ENCODE data around the gene FRAS1. TPM values are rescaled to one million over a fixed set of nuclear protein-coding genes. Genes with fewer than 3 reads are reported as not detected.
"Not testable (repeated sequence)": the region's sequence is repeated elsewhere in the genome, so short reads cannot be mapped to it uniquely, and the experiment has no call there.

Gene FRAS1
- total RNA-seq, 2 donors from 2014 or later = 6.4 to 11.0 TPM

GRCh38 chr4:78297116-78297800 is 240.1 kb downstream of the FRAS1 start:
- H3K27me3 ChIP-seq (replicated peaks; ENCODE audit: insufficient read depth) = no peaks in the 10 kb centered on the region
- H3K9me3 ChIP-seq = no peaks in the 10 kb centered on the region
- no peak overlapping the region for H3K4me3 ChIP-seq
- intact Hi-C loops (cut with DNase I) = no loop called here
- H3K4me1 ChIP-seq (replicated peaks) = peaks cover 6% of the 10 kb centered on the region
- no peaks in the 10 kb centered on the region for H3K36me3 ChIP-seq
- no peak for TF ChIP-seq POLR2A (IDR thresholded peaks at IDR 0.05)
- no peak for TF ChIP-seq CTCF (IDR thresholded peaks at IDR 0.05)
- TF ChIP-seq POLR2AphosphoS5 (IDR thresholded peaks at IDR 0.05) = no peak
- DNase-seq (ENCODE audit: low spot score) = no peak
- 46% methylated on average over 3 of the region's 3 CpGs for WGBS
- no peak overlapping the region for H3K27ac ChIP-seq

GRCh38 chr4:78298618-78299017 is 241.5 kb downstream of the FRAS1 start:
- intact Hi-C loops (cut with DNase I) = no loop called here
- H3K27ac ChIP-seq = no peak overlapping the region
- H3K27me3 ChIP-seq (replicated peaks; ENCODE audit: insufficient read depth) = no peaks in the 10 kb centered on the region
- H3K36me3 ChIP-seq = no peaks in the 10 kb centered on the region
- H3K4me3 ChIP-seq = no peak overlapping the region
- H3K4me1 ChIP-seq (replicated peaks) = peaks cover 5% of the 10 kb centered on the region
- TF ChIP-seq POLR2AphosphoS5 (IDR thresholded peaks at IDR 0.05) = no peak
- no peak for TF ChIP-seq CTCF (IDR thresholded peaks at IDR 0.05)
- no peak for TF ChIP-seq POLR2A (IDR thresholded peaks at IDR 0.05)
- H3K9me3 ChIP-seq = no peaks in the 10 kb centered on the region
- DNase-seq (ENCODE audit: low spot score) = no peak

GRCh38 chr4:78299565-78299972 is 242.4 kb downstream of the FRAS1 start:
- TF ChIP-seq POLR2AphosphoS5 (IDR thresholded peaks at IDR 0.05) (no peak), POLR2A (IDR thresholded peaks at IDR 0.05) (no peak), CTCF (IDR thresholded peaks at IDR 0.05) (no peak)
- no peaks in the 10 kb centered on the region for H3K9me3 ChIP-seq
- H3K4me1 ChIP-seq (replicated peaks) = no peaks in the 10 kb centered on the region
- no peak overlapping the region for H3K4me3 ChIP-seq
- no peaks in the 10 kb centered on the region for H3K27me3 ChIP-seq (replicated peaks; ENCODE audit: insufficient read depth)
- no peak overlapping the region for H3K27ac ChIP-seq
- DNase-seq (ENCODE audit: low spot score) = no peak
- 66% methylated on average over 2 of the region's 2 CpGs for WGBS
- intact Hi-C loops (cut with DNase I) = no loop called here
- H3K36me3 ChIP-seq = no peaks in the 10 kb centered on the region

- H3K4me3 ChIP-seq; H3K9me3 ChIP-seq; DNase-seq (ENCODE audit: low spot score); intact Hi-C loops (cut with DNase I); H3K36me3 ChIP-seq; H3K4me1 ChIP-seq (replicated peaks); H3K27ac ChIP-seq; H3K27me3 ChIP-seq (replicated peaks; ENCODE audit: insufficient read depth): not testable (repeated sequence)
- WGBS = 79% methylated on average over 16 of the region's 16 CpGs
Measured at GRCh38 chr4:78307263-78307662, 250.1 kb downstream of the FRAS1 start.

GRCh38 chr4:78308517-78308916 is 251.4 kb downstream of the FRAS1 start:
- no peak overlapping the region for H3K4me3 ChIP-seq
- no peaks in the 10 kb centered on the region for H3K9me3 ChIP-seq
- no peaks in the 10 kb centered on the region for H3K27me3 ChIP-seq (replicated peaks; ENCODE audit: insufficient read depth)
- intact Hi-C loops (cut with DNase I) = no loop called here
- no peak for DNase-seq (ENCODE audit: low spot score)
- H3K36me3 ChIP-seq = no peaks in the 10 kb centered on the region
- H3K4me1 ChIP-seq (replicated peaks) = no peaks in the 10 kb centered on the region
- 88% methylated on average over 4 of the region's 4 CpGs for WGBS
- no peak for TF ChIP-seq POLR2A (IDR thresholded peaks at IDR 0.05)
- TF ChIP-seq POLR2AphosphoS5 (IDR thresholded peaks at IDR 0.05) = no peak
- TF ChIP-seq CTCF (IDR thresholded peaks at IDR 0.05) = no peak
- no peak overlapping the region for H3K27ac ChIP-seq

All from prostate gland (tissue), 2 donors.